H9 (cell line): ENCODE measurements around the gene PRPF40B. TPM values are rescaled to one million over a fixed set of nuclear protein-coding genes. Genes with fewer than 3 reads are reported as not detected.

Source experiments
- DNase-seq: peaks from one replicate; pipeline ENCODE4 v3.0.0-alpha.2; 2017
- H2AFZ ChIP-seq: one replicate; pipeline ENCODE4 v1.6.1; 2013; ENCODE audit warnings: mild to moderate bottlenecking, low read length, control low read depth, moderate library complexity
- H2AK5ac ChIP-seq: 2 replicates; pipeline ENCODE4 v1.6.1; 2013; ENCODE audit warnings: low read length, control low read depth, mixed read lengths; ENCODE audit not compliant: insufficient read length
- H2BK120ac ChIP-seq: one replicate; pipeline ENCODE4 v1.6.1; 2013; ENCODE audit warnings: low read depth, mild to moderate bottlenecking, low read length, control low read depth, inconsistent platforms; ENCODE audit not compliant: poor library complexity, severe bottlenecking
- H2BK12ac ChIP-seq: 2 replicates; pipeline ENCODE4 v1.6.1; 2013; ENCODE audit warnings: low read length, control low read depth, mixed read lengths, low read depth; ENCODE audit not compliant: insufficient read length
- H2BK15ac ChIP-seq: 2 replicates; pipeline ENCODE4 v1.6.1; 2013; ENCODE audit warnings: low read depth, low read length, control low read depth
- H2BK20ac ChIP-seq: one replicate; pipeline ENCODE4 v1.6.1; 2013; ENCODE audit warnings: low read depth, mild to moderate bottlenecking, low read length, control low read depth, inconsistent platforms; ENCODE audit not compliant: poor library complexity, severe bottlenecking
- H2BK5ac ChIP-seq: 2 replicates; pipeline ENCODE4 v1.6.1; 2013; ENCODE audit warnings: low read length, control low read depth, mixed read lengths; ENCODE audit not compliant: insufficient read length
- H3K14ac ChIP-seq: 2 replicates; pipeline ENCODE4 v1.6.1; 2013; ENCODE audit warnings: low read length, control low read depth; ENCODE audit not compliant: insufficient read depth
- H3K18ac ChIP-seq: 2 replicates; pipeline ENCODE4 v1.6.1; 2013; ENCODE audit warnings: low read depth, mild to moderate bottlenecking, mixed read lengths, low read length, control low read depth; ENCODE audit not compliant: insufficient read length
- H3K23ac ChIP-seq: 2 replicates; pipeline ENCODE4 v1.6.1; 2013; ENCODE audit warnings: low read length, control low read depth, mixed read lengths, low read depth; ENCODE audit not compliant: insufficient read length
- H3K23me2 ChIP-seq: 2 replicates; pipeline ENCODE4 v1.6.1; 2013; ENCODE audit warnings: low read depth, mild to moderate bottlenecking, mixed read lengths, low read length, control low read depth; ENCODE audit not compliant: insufficient read length, poor library complexity, severe bottlenecking
- H3K27ac ChIP-seq: 2 replicates; pipeline ENCODE4 v1.5.1; 2013; ENCODE audit warnings: low read length, control low read depth, mixed read lengths, low read depth; ENCODE audit not compliant: insufficient read length
- H3K27me3 ChIP-seq: 2 replicates; pipeline ENCODE4 v1.6.1; 2013; ENCODE audit warnings: low read length, control low read depth, inconsistent platforms; ENCODE audit not compliant: insufficient read depth
- H3K4ac ChIP-seq: 2 replicates; pipeline ENCODE4 v1.6.1; 2013; ENCODE audit warnings: low read depth, mild to moderate bottlenecking, control low read depth, inconsistent platforms, low read length, moderate library complexity
- H3K4me1 ChIP-seq: 2 replicates; pipeline ENCODE4 v1.6.1; 2013; ENCODE audit warnings: low read length, control low read depth, inconsistent platforms; ENCODE audit not compliant: insufficient read depth
- H3K4me2 ChIP-seq: 2 replicates; pipeline ENCODE4 v1.6.1; 2013; ENCODE audit warnings: low read length, control low read depth, mixed read lengths; ENCODE audit not compliant: insufficient read length, insufficient read depth
- H3K56ac ChIP-seq: 2 replicates; pipeline ENCODE4 v1.6.1; 2013; ENCODE audit warnings: low read depth, mild to moderate bottlenecking, mixed read lengths, low read length, control low read depth; ENCODE audit not compliant: insufficient read length
- H3K79me1 ChIP-seq: 2 replicates; pipeline ENCODE4 v1.6.1; 2013; ENCODE audit warnings: low read depth, mild to moderate bottlenecking, moderate library complexity, low read length, control low read depth, inconsistent platforms; ENCODE audit not compliant: insufficient read depth, poor library complexity, severe bottlenecking
- H3K79me2 ChIP-seq: 2 replicates; pipeline ENCODE4 v1.6.1; 2013; ENCODE audit warnings: low read length, control low read depth, inconsistent platforms; ENCODE audit not compliant: insufficient read depth
- H3K9ac ChIP-seq: 2 replicates; pipeline ENCODE4 v1.6.1; 2013; ENCODE audit warnings: low read length, control low read depth, mixed read lengths; ENCODE audit not compliant: insufficient read length; ENCODE audit errors: extremely low read depth
- H3K9me3 ChIP-seq: one replicate; pipeline ENCODE4 v1.6.1; 2013; ENCODE audit warnings: low read depth, low read length, inconsistent platforms; ENCODE audit not compliant: control insufficient read depth
- H3T11ph ChIP-seq: one replicate; pipeline ENCODE4 v1.6.1; 2013; ENCODE audit warnings: mild to moderate bottlenecking, low read length, control low read depth, inconsistent platforms
- H4K20me1 ChIP-seq: one replicate; pipeline ENCODE4 v1.6.1; 2013; ENCODE audit not compliant: control insufficient read depth, insufficient read length, insufficient read depth
- H4K5ac ChIP-seq: 2 replicates; pipeline ENCODE4 v1.6.1; 2013; ENCODE audit warnings: low read depth, mild to moderate bottlenecking, mixed read lengths, low read length, control low read depth; ENCODE audit not compliant: insufficient read length
- H4K8ac ChIP-seq: replicated peaks from 2 replicates; pipeline ENCODE4 v1.6.1; 2013; ENCODE audit warnings: low read length, control low read depth, mixed read lengths, low read depth; ENCODE audit not compliant: insufficient read length
- H4K91ac ChIP-seq: 2 replicates; pipeline ENCODE4 v1.6.1; 2013; ENCODE audit warnings: low read depth, mild to moderate bottlenecking, moderate library complexity, mixed read lengths, low read length, control low read depth; ENCODE audit not compliant: insufficient read length
- H3K27ac Mint-ChIP-seq, 3 experiments: 2 replicates in 2 of 3; 3 replicates in 1 of 3; pipeline ENCODE4 v1.8.0; 2020 to 2021; ENCODE audit warnings: mixed read lengths in 3 of 3, mild to moderate bottlenecking in 1 of 3, moderate library complexity in 1 of 3
- H3K27me3 Mint-ChIP-seq: 2 replicates; pipeline ENCODE4 v1.8.0; 2021; ENCODE audit warnings: low read depth, mild to moderate bottlenecking, moderate library complexity, mixed read lengths
- H3K36me3 Mint-ChIP-seq, 3 experiments: 2 replicates in 2 of 3; 3 replicates in 1 of 3; pipeline ENCODE4 v1.8.0; 2020 to 2021; ENCODE audit warnings: low read depth in 3 of 3, mixed read lengths in 3 of 3; ENCODE audit not compliant: insufficient read depth in 1 of 3
- H3K4me1 Mint-ChIP-seq, 2 experiments: 2 replicates each; pipeline ENCODE4 v1.8.0; 2020; ENCODE audit warnings: mixed read lengths in 2 of 2
- H3K4me3 Mint-ChIP-seq, 2 experiments: 2 replicates in 1 of 2; 3 replicates in 1 of 2; pipeline ENCODE4 v1.8.0; 2020 to 2021; ENCODE audit warnings: mild to moderate bottlenecking in 2 of 2, mixed read lengths in 2 of 2, moderate library complexity in 1 of 2
- H3K9me3 Mint-ChIP-seq, 2 experiments: 2 replicates in 1 of 2; 3 replicates in 1 of 2; pipeline ENCODE4 v1.8.0; 2020; ENCODE audit warnings: mild to moderate bottlenecking in 2 of 2, mixed read lengths in 2 of 2, moderate library complexity in 1 of 2
- WGBS: extraction: QIAGEN DNeasy Blood & Tissue Kit; methylation state at CpG from one replicate; pipeline ENCODE4 v1.1.7; 2013; ENCODE audit warnings: missing lambda C conversion rate, low lambda C conversion rate, mixed read lengths; ENCODE audit not compliant: insufficient read length; ENCODE audit errors: extremely low coverage; 5-methylcytosine and 5-hydroxymethylcytosine counted together
- total RNA-seq: library from RNA; stranded (reverse); gene quantifications from 2 replicates; pipeline ENCODE4 v1.2.1, GENCODE V29; 2021
- TF ChIP-seq, protein P1 (sequence below): fragments of 200-600 bp; sonication (generic); conservative IDR thresholded peaks from 3 replicates; pipeline ENCODE4 v1.8.0; 2021; ENCODE audit warnings: antibody characterized with exemption, mild to moderate bottlenecking

The PRPF40B gene
- total RNA-seq, 1 experiment from 2014 or later: 19.0 TPM

GRCh38 chr12:49655595-49656236 is 32.4 kb downstream of the PRPF40B start:
- H3K4me1 ChIP-seq: no peaks in the 10 kb centered on the region
- Mint-ChIP-seq H3K4me1 (peaks cover 2 to 8% of the 10 kb centered on the region in 2 experiments; a peak in 3 of 4 replicates), H3K27ac (peak overlapping the region in 2 of 3 experiments; percentile 25 to 82; a peak in 2 of 7 replicates), H3K27me3 (no peaks in the 10 kb centered on the region), H3K9me3 (no peaks in the 10 kb centered on the region), H3K36me3 (peaks cover 30 to 71% (median 37%) of the 10 kb centered on the region in 3 experiments), H3K4me3 (no peak overlapping the region; a peak in 1 of 5 replicates)
- no peak overlapping the region for H2BK12ac ChIP-seq
- no CpG with 5 or more reads among the region's 2 CpGs for WGBS
- H3K27me3 ChIP-seq: no peaks in the 10 kb centered on the region
- no peak overlapping the region for H3T11ph ChIP-seq
- H3K56ac ChIP-seq: no peak overlapping the region
- no peak overlapping the region for H2BK15ac ChIP-seq
- H3K14ac ChIP-seq: no peak overlapping the region
- no peak overlapping the region for H3K4me2 ChIP-seq
- H4K8ac ChIP-seq: no peak overlapping the region
- no peak overlapping the region for H2BK20ac ChIP-seq
- no peak overlapping the region for H3K18ac ChIP-seq
- TF ChIP-seq, protein P1, sequence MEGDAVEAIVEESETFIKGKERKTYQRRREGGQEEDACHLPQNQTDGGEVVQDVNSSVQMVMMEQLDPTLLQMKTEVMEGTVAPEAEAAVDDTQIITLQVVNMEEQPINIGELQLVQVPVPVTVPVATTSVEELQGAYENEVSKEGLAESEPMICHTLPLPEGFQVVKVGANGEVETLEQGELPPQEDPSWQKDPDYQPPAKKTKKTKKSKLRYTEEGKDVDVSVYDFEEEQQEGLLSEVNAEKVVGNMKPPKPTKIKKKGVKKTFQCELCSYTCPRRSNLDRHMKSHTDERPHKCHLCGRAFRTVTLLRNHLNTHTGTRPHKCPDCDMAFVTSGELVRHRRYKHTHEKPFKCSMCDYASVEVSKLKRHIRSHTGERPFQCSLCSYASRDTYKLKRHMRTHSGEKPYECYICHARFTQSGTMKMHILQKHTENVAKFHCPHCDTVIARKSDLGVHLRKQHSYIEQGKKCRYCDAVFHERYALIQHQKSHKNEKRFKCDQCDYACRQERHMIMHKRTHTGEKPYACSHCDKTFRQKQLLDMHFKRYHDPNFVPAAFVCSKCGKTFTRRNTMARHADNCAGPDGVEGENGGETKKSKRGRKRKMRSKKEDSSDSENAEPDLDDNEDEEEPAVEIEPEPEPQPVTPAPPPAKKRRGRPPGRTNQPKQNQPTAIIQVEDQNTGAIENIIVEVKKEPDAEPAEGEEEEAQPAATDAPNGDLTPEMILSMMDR: no peak
- no peaks in the 10 kb centered on the region for H3K79me2 ChIP-seq
- H4K20me1 ChIP-seq: no peaks in the 10 kb centered on the region
- H3K79me1 ChIP-seq: no peaks in the 10 kb centered on the region
- H3K4ac ChIP-seq: no peak overlapping the region
- no peak overlapping the region for H2AK5ac ChIP-seq
- H3K27ac ChIP-seq: no peak overlapping the region
- no peaks in the 10 kb centered on the region for H3K9me3 ChIP-seq
- no peak overlapping the region for H4K5ac ChIP-seq
- no peak overlapping the region for H4K91ac ChIP-seq
- DNase-seq: no peak
- no peak overlapping the region for H2BK5ac ChIP-seq
- H3K9ac ChIP-seq: no peak overlapping the region
- no peaks in the 10 kb centered on the region for H3K23me2 ChIP-seq
- no peak overlapping the region for H2AFZ ChIP-seq
- H3K23ac ChIP-seq: no peak overlapping the region
- H2BK120ac ChIP-seq: no peak overlapping the region
